Endothelial cell of umbilical vein (primary cell): ENCODE results near the gene VEZT.

Source experiments
- CTCF ChIP-seq, 2 donors: IDR thresholded peaks; 1 replicate in 1 of 2; 2 replicates in 1 of 2; pipeline ENCODE4 v1.5.1; 2011; ENCODE audit warnings: low read length in 2 of 2, mild to moderate bottlenecking in 2 of 2, moderate library complexity in 2 of 2, control low read depth in 1 of 2, inconsistent platforms in 1 of 2, low read depth in 1 of 2; ENCODE audit not compliant: insufficient read depth in 1 of 2; ENCODE audit errors: extremely low read depth in 1 of 2
- EZH2 ChIP-seq: IDR thresholded peaks from 2 replicates; pipeline ENCODE4 v1.6.1; 2012; ENCODE audit warnings: borderline replicate concordance, low read depth, mild to moderate bottlenecking, moderate library complexity, low read length, inconsistent platforms; ENCODE audit not compliant: severe bottlenecking
- FOS ChIP-seq: IDR thresholded peaks from 2 replicates; pipeline ENCODE4 v1.6.1; 2011; ENCODE audit warnings: mild to moderate bottlenecking, low read length, moderate library complexity, borderline replicate concordance; ENCODE audit not compliant: insufficient read depth
- GATA2 ChIP-seq: IDR thresholded peaks from 2 replicates; pipeline ENCODE4 v1.7.0; 2011; ENCODE audit warnings: low read depth, mild to moderate bottlenecking, moderate library complexity, mixed read lengths, low read length; ENCODE audit not compliant: insufficient read length, insufficient read depth
- JUN ChIP-seq: IDR thresholded peaks from 2 replicates; pipeline ENCODE4 v1.6.1; 2011; ENCODE audit warnings: borderline replicate concordance, low read depth; ENCODE audit not compliant: insufficient read length, insufficient read depth
- MAX ChIP-seq: IDR thresholded peaks from 2 replicates; pipeline ENCODE4 v1.6.1; 2011; ENCODE audit not compliant: insufficient read depth, insufficient read length
- MYC ChIP-seq: IDR thresholded peaks from one replicate; pipeline ENCODE4 v1.6.1; 2011; ENCODE audit warnings: mild to moderate bottlenecking, low read depth, low read length
- POLR2A ChIP-seq: IDR thresholded peaks from 2 replicates; pipeline ENCODE4 v1.6.1; 2012; ENCODE audit warnings: low read depth, mild to moderate bottlenecking, control low read depth, low read length
- POLR2AphosphoS5 ChIP-seq: IDR thresholded peaks from 2 replicates; pipeline ENCODE4 v1.6.1; 2012; ENCODE audit warnings: low read depth, mild to moderate bottlenecking, control low read depth, low read length, moderate library complexity; ENCODE audit not compliant: insufficient read depth

- TF ChIP-seq MYC: no peak
- no peak for TF ChIP-seq CTCF (IDR thresholded peaks at IDR 0.05; ENCODE audit: extremely low read depth in 1 of 2, insufficient read depth in 1 of 2, low read depth in 1 of 2, low read length in 2 of 2)
- TF ChIP-seq EZH2: no peak
- TF ChIP-seq FOS: peak; percentile 38
- TF ChIP-seq POLR2A: no peak
- no peak for TF ChIP-seq POLR2AphosphoS5
- TF ChIP-seq MAX: no peak
- peak; percentile 60 for TF ChIP-seq JUN
- no peak for TF ChIP-seq GATA2
Observed at GRCh38 chr12:95304673-95305198, 87.1 kb downstream of the VEZT start.
